H1 (cell line): ENCODE data around the gene TRDN. TPM values are rescaled to one million over a fixed set of nuclear protein-coding genes. Genes with fewer than 3 reads are reported as not detected.

Source experiments
- CTCF ChIA-PET: fragments of 300-600 bp; sonication (Branson Sonifier 250); formaldehyde crosslinking; loops from one replicate; lab custom pipeline; 2021; ENCODE audit not compliant: partially characterized antibody; lab: Charles Lee
- POLR2A ChIA-PET: fragments of 300-600 bp; sonication (Branson Sonifier 250); formaldehyde crosslinking; loops from one replicate; lab custom pipeline; 2021; ENCODE audit warnings: inconsistent platforms; ENCODE audit not compliant: partially characterized antibody; lab: Charles Lee
- DNase-seq, 2 experiments: peaks; one replicate each; pipeline versions ENCODE4 v3.0.0 to v3.0.0-alpha.2; 2010 to 2022; ENCODE audit warnings: low spot score in 2 of 2, low read depth in 1 of 2, mixed read lengths in 1 of 2
- FAIRE-seq: peaks from 2 replicates; lab custom pipeline; 2011; peaks lifted over from hg19 to GRCh38; lab: Jason Lieb, UNC
- H2AFZ ChIP-seq: 2 replicates; pipeline ENCODE4 v1.8.1; 2012; ENCODE audit warnings: low read length, inconsistent platforms
- H2AK5ac ChIP-seq: 2 replicates; pipeline ENCODE4 v1.6.1; 2013; ENCODE audit warnings: low read depth, low read length
- H2BK120ac ChIP-seq: replicated peaks from 2 replicates; pipeline ENCODE3; 2013; ENCODE audit warnings: low read depth, low read length, inconsistent platforms
- H2BK12ac ChIP-seq: 2 replicates; pipeline ENCODE4 v1.6.1; 2013; ENCODE audit warnings: low read depth, low read length
- H2BK15ac ChIP-seq: 2 replicates; pipeline ENCODE4 v1.6.1; 2013; ENCODE audit warnings: low read length
- H2BK20ac ChIP-seq: 2 replicates; pipeline ENCODE4 v1.6.1; 2013; ENCODE audit warnings: low read length
- H2BK5ac ChIP-seq: 2 replicates; pipeline ENCODE4 v1.6.1; 2013; ENCODE audit warnings: low read depth, low read length
- H3K14ac ChIP-seq: 2 replicates; pipeline ENCODE4 v1.6.1; 2013; ENCODE audit warnings: inconsistent platforms; ENCODE audit not compliant: insufficient read length
- H3K18ac ChIP-seq: 2 replicates; pipeline ENCODE4 v1.6.1; 2013; ENCODE audit warnings: low read length; ENCODE audit errors: extremely low read depth
- H3K23ac ChIP-seq: 2 replicates; pipeline ENCODE4 v1.6.1; 2013; ENCODE audit warnings: inconsistent platforms; ENCODE audit not compliant: insufficient read length
- H3K23me2 ChIP-seq: 2 replicates; pipeline ENCODE4 v1.6.1; 2013; ENCODE audit warnings: low read depth, low read length
- H3K27ac ChIP-seq: 2 replicates; pipeline ENCODE4 v1.6.1; 2011; ENCODE audit warnings: low read depth, low read length, inconsistent platforms
- H3K27me3 ChIP-seq, 4 experiments: replicated peaks in 1 of 4; 1 replicate in 1 of 4; 2 replicates in 3 of 4; pipeline versions ENCODE4 v1.6.1 to v1.8.1; 2011 to 2013; ENCODE audit warnings: low read length in 3 of 4, mild to moderate bottlenecking in 3 of 4, inconsistent platforms in 2 of 4, mixed read lengths in 2 of 4, moderate library complexity in 1 of 4; ENCODE audit not compliant: control insufficient read depth in 3 of 4, insufficient read depth in 3 of 4; ENCODE audit errors: extremely low read depth in 1 of 4
- H3K36me3 ChIP-seq, 4 experiments: 2 replicates each; pipeline versions ENCODE4 v1.6.1 to v1.8.1; 2011 to 2013; ENCODE audit warnings: mild to moderate bottlenecking in 4 of 4, low read length in 3 of 4, moderate library complexity in 2 of 4, control low read depth in 1 of 4, inconsistent platforms in 1 of 4; ENCODE audit not compliant: insufficient read depth in 4 of 4, control insufficient read depth in 2 of 4
- H3K4ac ChIP-seq: replicated peaks from 2 replicates; pipeline ENCODE3; 2013; ENCODE audit warnings: low read length, low read depth, mixed read lengths, inconsistent platforms; ENCODE audit not compliant: insufficient read length
- H3K4me1 ChIP-seq, 4 experiments: replicated peaks in 1 of 4; 1 replicate in 1 of 4; 2 replicates in 3 of 4; pipeline versions ENCODE4 v1.6.1 to v1.8.1; 2011 to 2013; ENCODE audit warnings: low read length in 3 of 4, inconsistent platforms in 2 of 4, mixed read lengths in 1 of 4; ENCODE audit not compliant: insufficient read depth in 4 of 4, control insufficient read depth in 3 of 4
- H3K4me2 ChIP-seq, 2 experiments: 2 replicates each; pipeline versions ENCODE4 v1.6.1 to v1.8.1; 2011 to 2013; ENCODE audit warnings: low read depth in 2 of 2, low read length in 2 of 2, control low read depth in 1 of 2, inconsistent platforms in 1 of 2, mild to moderate bottlenecking in 1 of 2; ENCODE audit not compliant: insufficient read depth in 1 of 2
- H3K4me3 ChIP-seq, 4 experiments: fragments of 200-600, 300-600 bp in 1 of 4; sonication (generic), shearing (Covaris generic), sonication (Bioruptor Twin) in 1 of 4; 2 replicates each; pipeline versions ENCODE4 v1.5.1 to v1.8.1; 2011 to 2016; ENCODE audit warnings: low read length in 4 of 4, low read depth in 3 of 4, control low read depth in 2 of 4, inconsistent platforms in 2 of 4, mild to moderate bottlenecking in 2 of 4, mixed read lengths in 1 of 4, moderate library complexity in 1 of 4; ENCODE audit not compliant: insufficient read depth in 2 of 4; ENCODE audit errors: extremely low read depth in 1 of 4
- H3K56ac ChIP-seq: replicated peaks from 2 replicates; pipeline ENCODE3; 2013; ENCODE audit warnings: low read depth, mild to moderate bottlenecking, mixed read lengths, low read length, inconsistent platforms; ENCODE audit not compliant: insufficient read length
- H3K79me1 ChIP-seq: 2 replicates; pipeline ENCODE4 v1.6.1; 2013; ENCODE audit warnings: low read depth, low read length, control low read depth
- H3K79me2 ChIP-seq, 2 experiments: 2 replicates each; pipeline versions ENCODE4 v1.6.1 to v1.8.1; 2012 to 2013; ENCODE audit warnings: low read length in 2 of 2, mild to moderate bottlenecking in 2 of 2, inconsistent platforms in 1 of 2; ENCODE audit not compliant: insufficient read depth in 2 of 2, control insufficient read depth in 1 of 2
- H3K9ac ChIP-seq, 4 experiments: replicated peaks in 1 of 4; 1 replicate in 1 of 4; 2 replicates in 3 of 4; pipeline versions ENCODE4 v1.6.1 to v1.8.1; 2011 to 2013; ENCODE audit warnings: low read depth in 3 of 4, low read length in 3 of 4, control low read depth in 2 of 4, mild to moderate bottlenecking in 2 of 4, moderate library complexity in 2 of 4, inconsistent platforms in 1 of 4; ENCODE audit errors: extremely low read depth in 1 of 4
- H3K9me3 ChIP-seq, 2 experiments: 2 replicates each; pipeline versions ENCODE4 v1.6.1 to v1.8.1; 2012 to 2013; ENCODE audit warnings: mild to moderate bottlenecking in 2 of 2, moderate library complexity in 2 of 2, control low read depth in 1 of 2, inconsistent platforms in 1 of 2, low read depth in 1 of 2, low read length in 1 of 2, mixed read lengths in 1 of 2; ENCODE audit not compliant: insufficient read depth in 2 of 2
- H4K20me1 ChIP-seq, 2 experiments: replicated peaks in 1 of 2; 2 replicates each; pipeline versions ENCODE3 to v1.8.1; 2011 to 2013; ENCODE audit warnings: inconsistent platforms in 2 of 2, low read length in 2 of 2, mild to moderate bottlenecking in 1 of 2; ENCODE audit not compliant: insufficient read depth in 2 of 2, control insufficient read depth in 1 of 2
- H4K5ac ChIP-seq: 2 replicates; pipeline ENCODE4 v1.6.1; 2013; ENCODE audit warnings: low read length, low read depth, mixed read lengths, inconsistent platforms; ENCODE audit not compliant: insufficient read length
- H4K8ac ChIP-seq: 2 replicates; pipeline ENCODE4 v1.8.0; 2013; ENCODE audit warnings: mild to moderate bottlenecking, moderate library complexity, low read length, inconsistent platforms; ENCODE audit not compliant: insufficient read depth; ENCODE audit errors: extremely low read depth
- H4K91ac ChIP-seq: replicated peaks from 2 replicates; pipeline ENCODE3; 2013; ENCODE audit warnings: low read length, mixed read lengths, inconsistent platforms; ENCODE audit not compliant: insufficient read length
- CHD1 ChIP-seq: IDR thresholded peaks from 2 replicates; pipeline ENCODE4 v1.6.1; 2012; ENCODE audit warnings: low read depth, low read length, improper control_type of control experiment
- WGBS, 2 experiments: shearing (Covaris generic) in 1 of 2; methylation state at CpG; one replicate each; pipeline versions ENCODE4 v1.1.6 to v1.1.7; 2013 to 2015; ENCODE audit warnings: low lambda C conversion rate in 2 of 2, mixed read lengths in 2 of 2, inconsistent platforms in 1 of 2, low coverage in 1 of 2, missing lambda C conversion rate in 1 of 2; ENCODE audit not compliant: insufficient replicate concordance in 2 of 2, insufficient coverage in 1 of 2, insufficient read length in 1 of 2; ENCODE audit errors: extremely low coverage in 1 of 2, missing lambda C conversion rate in 1 of 2; 5-methylcytosine and 5-hydroxymethylcytosine counted together
- polyA plus RNA-seq, 7 experiments: library from polyadenylated mRNA; depleted of rRNA in 3 of 7; stranded (reverse) in 5 of 7; unstranded in 2 of 7; fragments of >200 nt in 5 of 7; fragments of 200-250 nt in 2 of 7; gene quantifications; 1 replicate in 5 of 7; 2 replicates in 1 of 7; 4 replicates in 1 of 7; pipeline versions ENCODE4 v1.2.1 to v1.2.3, GENCODE V29; 2011 to 2013; ENCODE audit warnings: missing spikeins in 2 of 7, mixed read lengths in 2 of 7
- total RNA-seq: library from RNA; stranded (reverse); fragmentation: NEBNext Ultra II Directional; extraction: Animal tissue kit (Norgen Biotek cat#: 25700); gene quantifications from 2 replicates; pipeline ENCODE4 v1.2.1, GENCODE V29; 2021

The TRDN gene
- total and polyA plus RNA-seq, 2 of the 8 experiments (the other 6 are each of a cell fraction or from before 2014, with no cell fraction given), result 1.6 to 41.6 TPM

DNA sequence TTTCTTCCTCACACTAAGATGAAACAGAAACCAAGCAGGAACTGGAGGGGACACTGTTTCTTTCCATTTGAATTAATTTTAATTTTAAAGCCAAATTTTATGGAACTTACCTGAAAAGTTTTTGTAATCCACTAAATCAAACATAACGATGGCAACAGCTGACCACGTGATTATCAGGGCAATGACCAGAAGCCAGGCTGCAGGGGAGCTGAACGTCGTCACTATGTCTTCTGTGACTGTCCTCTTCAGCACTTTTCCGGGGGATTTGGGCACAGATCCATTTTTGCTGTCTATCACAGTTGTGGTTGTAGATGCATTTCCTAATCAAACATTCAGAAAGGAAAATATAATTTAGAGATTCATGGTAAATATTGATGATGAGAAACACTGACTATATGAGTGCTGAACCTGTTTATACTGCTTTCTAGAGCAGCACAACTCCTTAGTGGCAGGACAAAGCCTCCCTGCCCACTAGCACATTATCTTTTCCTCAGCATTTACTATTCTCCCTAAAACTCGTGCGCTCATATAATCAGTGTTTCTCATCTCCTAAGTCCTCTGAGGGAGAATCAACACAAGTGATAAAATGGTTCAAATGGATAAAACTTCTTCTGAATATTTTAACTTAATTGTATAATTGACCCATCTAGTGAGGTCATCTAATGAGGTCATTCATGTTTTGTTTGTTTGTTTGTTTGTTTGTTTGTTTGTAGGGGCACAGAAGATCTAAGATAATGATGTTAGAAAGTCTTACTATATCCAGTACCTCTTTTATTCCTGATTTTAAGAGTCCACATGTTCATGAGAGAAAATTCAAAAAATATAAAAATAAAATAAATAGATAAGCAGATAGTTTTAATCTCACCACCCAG is 65.7 kb downstream of the TRDN start:
- CTCF ChIA-PET, result no interaction called here

More for the DNA sequence above, 65.7 kb downstream of the TRDN start:
- DNase-seq (no peak), FAIRE-seq (no peak)
- POLR2A ChIA-PET, result interaction anchor here (1.2 kb wide), 1 partner anchor 145 kb away, joined by 4 read pairs; no protein-coding TSS in a partner anchor
- H3K4ac ChIP-seq, result no peak overlapping the region
- no peaks in the 10 kb centered on the region for H3K27me3 ChIP-seq
- H2AFZ ChIP-seq, result peak overlapping the region; percentile 43; the same call in 1 of the 2 replicates
- no peak for TF ChIP-seq CHD1
- no peak overlapping the region for H3K4me3 ChIP-seq
- no peak overlapping the region for H2BK15ac ChIP-seq
- H3K27ac ChIP-seq, result no peak overlapping the region
- no peak overlapping the region for H3K14ac ChIP-seq
- no peaks in the 10 kb centered on the region for H3K79me2 ChIP-seq
- no peak overlapping the region for H2BK120ac ChIP-seq
- no peak overlapping the region for H2AK5ac ChIP-seq
- H3K23me2 ChIP-seq, result no peaks in the 10 kb centered on the region
- H3K56ac ChIP-seq, result no peak overlapping the region
- no peaks in the 10 kb centered on the region for H4K20me1 ChIP-seq
- no peak overlapping the region for H2BK20ac ChIP-seq
- H2BK12ac ChIP-seq, result no peak overlapping the region
- no peak overlapping the region for H3K18ac ChIP-seq
- no peak overlapping the region for H3K4me2 ChIP-seq
- WGBS, 2 experiments, result 88% methylated on average over 7 of the region's 7 CpGs; no CpG with 5 or more reads in 1 of the 2 experiments
- no peak overlapping the region for H4K8ac ChIP-seq
- no peaks in the 10 kb centered on the region; a peak in 1 of 7 replicates for H3K4me1 ChIP-seq
- H2BK5ac ChIP-seq, result no peak overlapping the region
- no peak overlapping the region for H4K5ac ChIP-seq
- no peaks in the 10 kb centered on the region for H3K9me3 ChIP-seq
- H3K36me3 ChIP-seq, result peaks cover 0 to 36% (median 0%) of the 10 kb centered on the region in 4 experiments; a peak in 2 of 8 replicates
- no peak overlapping the region for H4K91ac ChIP-seq
- H3K79me1 ChIP-seq, result no peaks in the 10 kb centered on the region
- no peak overlapping the region for H3K23ac ChIP-seq
- H3K9ac ChIP-seq, result no peak overlapping the region
